K562 (cell line): ENCODE measurements around the gene PLEKHM3. TPM values are rescaled to one million over a fixed set of nuclear protein-coding genes. Genes with fewer than 3 reads are reported as not detected.

Experiments
- ATAC-seq: fragments of 200-7000 bp; cut with Tn5 transposase; 3 replicates; pipeline ENCODE4 v1.9.1; 2020; ENCODE audit warnings: moderate library complexity
- BruUV-seq: library from RNA; stranded (reverse); fragments of 400-500 nt; replicated peaks from 2 replicates; lab custom pipeline; 2021; lab: Mats Ljungman, UMichigan
- CTCF ChIA-PET: fragments of 300-600 bp; formaldehyde crosslinking; extraction: SDS; loops from one replicate; lab custom pipeline; 2021; ENCODE audit warnings: low intra/inter-chr PET ratio; lab: Yijun Ruan, JAX
- POLR2A ChIA-PET: fragments of 300-600, 350-650 bp; sonication (Branson Sonifier 250); formaldehyde crosslinking; extraction: SDS; loops from one replicate; lab custom pipeline; 2021; ENCODE audit warnings: antibody characterized with exemption, inconsistent platforms; lab: Yijun Ruan, JAX
- DNase-seq, 4 experiments: peaks; one replicate each; pipeline versions ENCODE4 v3.0.0 to v3.0.0-alpha.2; 2011 to 2018; ENCODE audit warnings: low spot score in 3 of 4, mixed read lengths in 3 of 4; ENCODE audit errors: extremely low read depth in 1 of 4
- FAIRE-seq: peaks from 2 replicates; lab custom pipeline; 2011; peaks lifted over from hg19 to GRCh38; lab: Jason Lieb, UNC
- H2AFZ ChIP-seq: 2 replicates; pipeline ENCODE4 v1.6.0; 2011; ENCODE audit warnings: low read depth, low read length, control low read depth, inconsistent platforms
- H3K27ac ChIP-seq: fragments of 200-600 bp; 3 replicates; pipeline ENCODE4 v1.8.0; 2011; ENCODE audit warnings: low read depth, mild to moderate bottlenecking, control low read depth, inconsistent platforms, low read length, moderate library complexity, mixed read lengths; ENCODE audit errors: extremely low read depth
- H3K27me3 ChIP-seq, 2 experiments: fragments of 300-600 bp in 1 of 2; 2 replicates in 1 of 2; 3 replicates in 1 of 2; pipeline versions ENCODE4 v1.6.0 to v1.8.0; 2011; ENCODE audit warnings: inconsistent platforms in 2 of 2, low read length in 2 of 2, mild to moderate bottlenecking in 1 of 2, mixed read lengths in 1 of 2, moderate library complexity in 1 of 2; ENCODE audit not compliant: control insufficient read depth in 2 of 2, insufficient read depth in 2 of 2
- H3K36me3 ChIP-seq: fragments of 300-600 bp; 3 replicates; pipeline ENCODE4 v1.8.0; 2011; ENCODE audit warnings: mild to moderate bottlenecking, low read length, inconsistent platforms; ENCODE audit not compliant: control insufficient read depth, insufficient read depth
- H3K4me1 ChIP-seq, 2 experiments: fragments of 200-600 bp in 1 of 2; replicated peaks in 1 of 2; 2 replicates in 1 of 2; 3 replicates in 1 of 2; pipeline versions ENCODE4 v1.5.1 to v1.8.0; 2011; ENCODE audit warnings: inconsistent platforms in 2 of 2, low read length in 2 of 2, mild to moderate bottlenecking in 1 of 2, mixed read lengths in 1 of 2, moderate library complexity in 1 of 2; ENCODE audit not compliant: control insufficient read depth in 2 of 2, insufficient read depth in 2 of 2
- H3K4me2 ChIP-seq: 2 replicates; pipeline ENCODE4 v1.6.1; 2011; ENCODE audit warnings: low read length, control low read depth, inconsistent platforms, mixed read lengths; ENCODE audit not compliant: insufficient read depth
- H3K4me3 ChIP-seq: fragments of 200-600 bp; sonication (generic), shearing (Covaris generic); 2 replicates; pipeline ENCODE4 v1.5.1; 2016; ENCODE audit warnings: control low read depth, inconsistent platforms
- H3K79me2 ChIP-seq: fragments of 200-600 bp; 3 replicates; pipeline ENCODE4 v1.8.0; 2011; ENCODE audit warnings: low read length, inconsistent platforms; ENCODE audit not compliant: control insufficient read depth, insufficient read depth
- H3K9ac ChIP-seq, 2 experiments: 2 replicates each; pipeline versions ENCODE4 v1.6.0 to v1.6.1; 2011; ENCODE audit warnings: low read depth in 2 of 2, low read length in 2 of 2, control low read depth in 1 of 2, inconsistent platforms in 1 of 2, mild to moderate bottlenecking in 1 of 2, mixed read lengths in 1 of 2; ENCODE audit not compliant: insufficient read depth in 1 of 2
- H3K9me1 ChIP-seq: one replicate; pipeline ENCODE4 v1.6.0; 2011; ENCODE audit warnings: inconsistent platforms, mild to moderate bottlenecking, low read length, moderate library complexity; ENCODE audit not compliant: control insufficient read depth, insufficient read depth
- H3K9me3 ChIP-seq: replicated peaks from 2 replicates; pipeline ENCODE4 v1.5.1; 2011; ENCODE audit warnings: low read depth, low read length, inconsistent platforms; ENCODE audit not compliant: control insufficient read depth, insufficient read depth
- H4K20me1 ChIP-seq: replicated peaks from 2 replicates; pipeline ENCODE4 v1.6.1; 2011; ENCODE audit warnings: low read length, inconsistent platforms, mixed read lengths; ENCODE audit not compliant: control insufficient read depth, insufficient read depth
- CREB1 ChIP-seq, 2 experiments: sonication (generic) in 1 of 2; formaldehyde crosslinking in 1 of 2; IDR thresholded peaks; 2 replicates each; pipeline versions ENCODE4 v1.6.1 to v1.8.0; 2012 to 2022; ENCODE audit warnings: inconsistent platforms in 1 of 2, mild to moderate bottlenecking in 1 of 2, missing genetic modification reagents in 1 of 2, moderate library complexity in 1 of 2
- EGR1 ChIP-seq: fragments of 450-650 bp; conservative IDR thresholded peaks from 2 replicates; pipeline ENCODE4 v1.6.1; 2017; ENCODE audit warnings: mild to moderate bottlenecking
- LCOR ChIP-seq: sonication (generic); formaldehyde crosslinking; IDR thresholded peaks from 2 replicates; pipeline ENCODE4 v1.8.0; 2022; ENCODE audit warnings: mild to moderate bottlenecking, missing genetic modification reagents
- MEIS2 ChIP-seq: fragments of 450-650 bp; IDR thresholded peaks from 2 replicates; pipeline ENCODE4 v1.6.1; 2014; ENCODE audit warnings: mild to moderate bottlenecking; ENCODE audit not compliant: partially characterized antibody
- SIN3B ChIP-seq: fragments of 450-650 bp; IDR thresholded peaks from 2 replicates; pipeline ENCODE4 v1.6.1; 2017; ENCODE audit warnings: low read depth, mild to moderate bottlenecking, moderate library complexity
- WGBS: fragments of 100-300 bp; shearing (Covaris generic); methylation state at CpG from one replicate; pipeline ENCODE4 v1.1.6; 2016; ENCODE audit warnings: low coverage, mixed read lengths; ENCODE audit not compliant: insufficient coverage; ENCODE audit errors: missing lambda C conversion rate; 5-methylcytosine and 5-hydroxymethylcytosine counted together
- in situ Hi-C: fragments of 300-500 bp; cut with MboI; formaldehyde crosslinking; loops from 4 replicates; pipeline ENCODE4 v1.15.0; 2018; ENCODE audit warnings: inconsistent platforms, mixed read lengths
- intact Hi-C: fragments of 100-400 bp; cut with micrococcal nuclease; formaldehyde crosslinking; loops from 2 replicates; pipeline ENCODE4 v1.14.2; 2022
- polyA plus RNA-seq, 8 experiments: library from polyadenylated mRNA; depleted of rRNA in 4 of 8; stranded (reverse) in 5 of 8; unstranded in 3 of 8; fragments of >200 nt; fragmentation: Nextera tagmentation in 2 of 8; fragmentation: Illumina TruSeq in 1 of 8; extraction: Ambion mirVana in 2 of 8; extraction: Trizol in 1 of 8; gene quantifications; 2 replicates each; pipeline versions ENCODE4 v1.2.1 to v1.2.3, GENCODE V29; 2011 to 2014; ENCODE audit warnings: inconsistent platforms in 1 of 8, missing spikeins in 1 of 8
- total RNA-seq, 7 experiments: library from RNA; depleted of rRNA in 6 of 7; stranded (reverse); fragments of >200 nt in 6 of 7; fragmentation: Illumina TruSeq in 2 of 7; extraction: Trizol in 2 of 7; gene quantifications; 2 replicates each; pipeline versions ENCODE4 v1.2.1 to v1.2.3, GENCODE V29; 2011 to 2021; ENCODE audit warnings: low replicate concordance in 1 of 7
- TF ChIP-seq, protein P1 (sequence below): fragments of 450-650 bp; formaldehyde crosslinking; IDR thresholded peaks from 2 replicates; pipeline ENCODE4 v1.4.0; 2022; ENCODE audit warnings: missing genetic modification characterization
- TF ChIP-seq, protein P2 (sequence below): fragments of 450-650 bp; IDR thresholded peaks from 2 replicates; pipeline ENCODE4 v1.6.1; 2016
- TF ChIP-seq, protein P3 (sequence below), 2 experiments: IDR thresholded peaks in 1 of 2; conservative IDR thresholded peaks in 1 of 2; 2 replicates each; pipeline ENCODE4 v1.6.1; 2016; ENCODE audit warnings: low read depth in 2 of 2, mild to moderate bottlenecking in 1 of 2, missing compliant biosample characterization in 1 of 2, missing genetic modification characterization in 1 of 2, moderate library complexity in 1 of 2

The PLEKHM3 gene
- total and polyA plus RNA-seq, 9 of the 15 experiments (the other 6 are each of a cell fraction or from before 2014, with no cell fraction given) = 0.24 to 1.6 (median 1.0) TPM

DNA sequence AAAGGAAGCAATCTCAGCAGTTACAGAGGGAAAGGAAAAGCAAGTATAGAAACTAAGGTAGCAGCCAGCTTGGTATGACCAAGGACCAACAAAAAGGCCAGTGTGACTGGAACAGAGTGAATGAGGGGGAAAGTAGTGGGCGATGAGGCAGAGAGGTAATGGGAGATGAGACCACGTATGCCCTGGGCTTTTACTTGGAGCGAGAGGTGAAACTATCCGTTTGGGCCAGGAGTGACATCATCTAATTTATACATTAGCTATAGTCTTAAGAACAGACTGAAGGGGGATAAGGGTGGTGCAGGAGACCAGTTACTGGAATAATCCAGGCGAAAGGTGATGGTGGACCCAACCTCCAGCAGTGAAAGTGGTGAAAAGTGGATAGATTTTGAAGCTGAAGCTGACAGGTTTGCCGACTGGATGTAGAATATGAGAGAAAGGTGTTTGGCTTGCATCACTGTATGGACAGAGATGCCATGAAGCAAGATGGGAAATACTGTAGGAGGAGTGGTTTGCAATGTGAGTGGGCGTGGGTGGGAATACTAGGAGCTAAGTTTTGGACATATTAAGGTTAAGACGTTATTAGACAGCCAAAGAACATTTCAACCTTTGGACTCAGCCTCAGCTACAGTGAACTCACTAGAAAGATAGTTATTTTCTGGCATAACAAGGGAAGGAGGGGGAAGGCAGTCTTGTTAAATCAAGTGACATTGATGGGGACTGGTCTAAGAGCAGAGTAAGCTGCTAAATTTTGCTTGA is 106.0 kb downstream of the PLEKHM3 start:
- Histone ChIP-seq H3K79me2 (no peaks in the 10 kb centered on the region), H3K4me1 (no peaks in the 10 kb centered on the region), H3K9me3 (no peaks in the 10 kb centered on the region), H2AFZ (no peak overlapping the region), H3K4me2 (no peak overlapping the region), H3K27ac (no peak overlapping the region), H3K36me3 (no peaks in the 10 kb centered on the region), H3K4me3 (no peak overlapping the region), H4K20me1 (no peaks in the 10 kb centered on the region), H3K9me1 (no peaks in the 10 kb centered on the region), H3K27me3 (no peaks in the 10 kb centered on the region), H3K9ac (no peak overlapping the region)
- 17% methylated on average over 4 of the region's 8 CpGs for WGBS
- FAIRE-seq = no peak
- ChIA-PET CTCF (no interaction called here), POLR2A (interaction anchor here (1.0 kb wide), 1 partner anchor 15 kb away, joined by 3 read pairs; no protein-coding TSS in a partner anchor)
- in situ Hi-C loops (no loop called here), intact Hi-C loops (no loop called here)
- no peak for ATAC-seq
- no TSS peak for BruUV-seq
- TF ChIP-seq, protein P1, sequence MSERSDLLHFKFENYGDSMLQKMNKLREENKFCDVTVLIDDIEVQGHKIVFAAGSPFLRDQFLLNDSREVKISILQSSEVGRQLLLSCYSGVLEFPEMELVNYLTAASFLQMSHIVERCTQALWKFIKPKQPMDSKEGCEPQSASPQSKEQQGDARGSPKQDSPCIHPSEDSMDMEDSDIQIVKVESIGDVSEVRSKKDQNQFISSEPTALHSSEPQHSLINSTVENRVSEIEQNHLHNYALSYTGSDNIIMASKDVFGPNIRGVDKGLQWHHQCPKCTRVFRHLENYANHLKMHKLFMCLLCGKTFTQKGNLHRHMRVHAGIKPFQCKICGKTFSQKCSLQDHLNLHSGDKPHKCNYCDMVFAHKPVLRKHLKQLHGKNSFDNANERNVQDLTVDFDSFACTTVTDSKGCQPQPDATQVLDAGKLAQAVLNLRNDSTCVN (CRISPR knock-in tag) = no peak
- peak; percentile 34; the same call in 1 of the 2 replicates for TF ChIP-seq EGR1
- DNase-seq = no peak

DNA sequence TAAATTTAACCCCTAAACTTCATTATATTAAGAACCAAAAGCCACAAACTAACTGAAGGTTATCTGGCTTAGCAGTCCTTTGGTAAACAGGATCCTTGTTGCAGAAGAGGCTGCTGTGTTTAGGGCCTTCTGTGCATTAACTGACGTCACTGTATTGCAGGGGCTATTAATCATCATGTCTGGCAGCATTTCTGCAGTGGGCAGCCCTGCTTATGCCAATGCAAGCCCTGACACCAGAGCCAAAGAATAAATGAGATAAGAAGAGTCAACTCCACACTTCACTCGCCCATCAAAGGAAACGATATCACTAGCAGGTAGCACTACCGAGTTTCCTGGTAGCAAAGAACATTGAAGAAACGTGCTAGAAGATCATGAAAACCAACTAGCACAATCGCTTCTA is 110.6 kb downstream of the PLEKHM3 start:
- no peak for DNase-seq
- Histone ChIP-seq H3K9me3 (no peaks in the 10 kb centered on the region), H4K20me1 (no peaks in the 10 kb centered on the region), H3K27me3 (no peaks in the 10 kb centered on the region), H3K9me1 (no peaks in the 10 kb centered on the region), H3K79me2 (no peaks in the 10 kb centered on the region), H3K36me3 (no peaks in the 10 kb centered on the region), H3K4me3 (no peak overlapping the region), H2AFZ (no peak overlapping the region), H3K27ac (no peak overlapping the region), H3K4me1 (no peaks in the 10 kb centered on the region), H3K4me2 (no peak overlapping the region), H3K9ac (no peak overlapping the region)
- no peak for FAIRE-seq
- BruUV-seq = no TSS peak
- intact Hi-C loops (no loop called here), in situ Hi-C loops (no loop called here)
- ChIA-PET POLR2A (interaction anchor here (0.6 kb wide), 1 partner anchor 343 kb away, joined by 3 read pairs; no protein-coding TSS in a partner anchor), CTCF (interaction anchor here (0.6 kb wide), 1 partner anchor 202 kb away, joined by 3 read pairs; no protein-coding TSS in a partner anchor)
- ATAC-seq = no peak
- 45% methylated on average over 6 of the region's 6 CpGs for WGBS
- TF ChIP-seq MEIS2 (peak; percentile 48), LCOR (CRISPR knock-in tag) (no peak), SIN3B (no peak), CREB1 (IDR thresholded peaks at IDR 0.05) (no peak), CREB1 (CRISPR knock-in tag; IDR thresholded peaks at IDR 0.05) (no peak)
- TF ChIP-seq, protein P2, sequence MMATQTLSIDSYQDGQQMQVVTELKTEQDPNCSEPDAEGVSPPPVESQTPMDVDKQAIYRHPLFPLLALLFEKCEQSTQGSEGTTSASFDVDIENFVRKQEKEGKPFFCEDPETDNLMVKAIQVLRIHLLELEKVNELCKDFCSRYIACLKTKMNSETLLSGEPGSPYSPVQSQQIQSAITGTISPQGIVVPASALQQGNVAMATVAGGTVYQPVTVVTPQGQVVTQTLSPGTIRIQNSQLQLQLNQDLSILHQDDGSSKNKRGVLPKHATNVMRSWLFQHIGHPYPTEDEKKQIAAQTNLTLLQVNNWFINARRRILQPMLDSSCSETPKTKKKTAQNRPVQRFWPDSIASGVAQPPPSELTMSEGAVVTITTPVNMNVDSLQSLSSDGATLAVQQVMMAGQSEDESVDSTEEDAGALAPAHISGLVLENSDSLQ = 0 out of 2 replicates have a peak, but pooled peaks have one; percentile 12
- TF ChIP-seq, protein P3, sequence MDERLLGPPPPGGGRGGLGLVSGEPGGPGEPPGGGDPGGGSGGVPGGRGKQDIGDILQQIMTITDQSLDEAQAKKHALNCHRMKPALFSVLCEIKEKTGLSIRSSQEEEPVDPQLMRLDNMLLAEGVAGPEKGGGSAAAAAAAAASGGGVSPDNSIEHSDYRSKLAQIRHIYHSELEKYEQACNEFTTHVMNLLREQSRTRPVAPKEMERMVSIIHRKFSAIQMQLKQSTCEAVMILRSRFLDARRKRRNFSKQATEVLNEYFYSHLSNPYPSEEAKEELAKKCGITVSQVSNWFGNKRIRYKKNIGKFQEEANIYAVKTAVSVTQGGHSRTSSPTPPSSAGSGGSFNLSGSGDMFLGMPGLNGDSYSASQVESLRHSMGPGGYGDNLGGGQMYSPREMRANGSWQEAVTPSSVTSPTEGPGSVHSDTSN (CRISPR knock-in tag; IDR thresholded peaks at IDR 0.05; ENCODE audit: low read depth) = no peak
- TF ChIP-seq, protein P3 (tag; conservative IDR thresholded peaks at IDR 0.05; ENCODE audit: low read depth) = 0 out of 2 replicates have a peak, but pooled peaks have one; percentile 19
